ENCODE data around the gene EFL1. TPM values are rescaled to one million over a fixed set of nuclear protein-coding genes. Genes with fewer than 3 reads are reported as not detected.

Gene EFL1
- total RNA-seq, 1 donor: 22.9 TPM

DNA sequence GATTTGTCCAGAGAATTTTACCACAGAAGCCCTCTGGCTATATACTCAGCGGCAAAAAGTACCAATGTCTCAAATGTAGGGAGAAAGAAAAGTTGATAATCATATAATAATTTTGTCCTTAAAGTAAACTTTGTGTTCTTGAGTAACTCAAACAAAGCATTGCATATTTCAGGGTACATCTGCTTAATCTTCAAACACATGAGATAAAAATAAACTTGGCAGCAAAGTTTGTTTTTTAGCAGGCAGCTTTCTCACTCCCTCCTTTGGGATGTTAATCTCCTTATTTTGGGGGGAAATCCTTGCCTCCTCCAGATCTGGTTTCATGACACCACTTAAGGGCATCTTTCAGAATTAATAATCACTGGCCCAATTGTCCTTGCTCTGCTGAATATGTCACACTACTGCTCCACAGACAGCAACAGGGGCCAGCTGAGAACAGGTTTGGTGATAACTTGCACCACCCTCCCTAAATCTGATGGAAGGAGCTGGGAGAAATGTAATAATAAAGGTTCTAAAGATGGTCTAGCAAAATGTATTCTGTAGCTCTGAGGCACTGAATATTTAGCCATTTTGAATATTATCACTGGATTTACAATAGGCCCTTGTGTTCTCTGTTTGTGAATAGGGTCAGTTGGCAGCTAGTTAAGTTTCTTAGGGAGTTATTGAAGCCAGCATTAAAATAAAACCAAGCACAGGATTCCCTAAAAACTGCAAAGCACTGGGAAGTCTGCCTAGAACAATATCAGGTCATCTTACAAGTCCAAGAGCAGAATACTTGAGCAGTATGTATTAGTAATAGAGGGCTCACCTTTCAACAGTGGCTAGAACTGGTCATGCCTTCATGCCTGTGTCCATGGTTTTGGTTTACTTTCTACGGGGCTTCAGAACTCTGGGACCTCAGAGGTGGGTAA lies 79.2 kb downstream of the EFL1 start:
- H3K4me3 ChIP-seq (ENCODE audit: low read depth, low read length): no peak overlapping the region
- TF ChIP-seq, protein P1, sequence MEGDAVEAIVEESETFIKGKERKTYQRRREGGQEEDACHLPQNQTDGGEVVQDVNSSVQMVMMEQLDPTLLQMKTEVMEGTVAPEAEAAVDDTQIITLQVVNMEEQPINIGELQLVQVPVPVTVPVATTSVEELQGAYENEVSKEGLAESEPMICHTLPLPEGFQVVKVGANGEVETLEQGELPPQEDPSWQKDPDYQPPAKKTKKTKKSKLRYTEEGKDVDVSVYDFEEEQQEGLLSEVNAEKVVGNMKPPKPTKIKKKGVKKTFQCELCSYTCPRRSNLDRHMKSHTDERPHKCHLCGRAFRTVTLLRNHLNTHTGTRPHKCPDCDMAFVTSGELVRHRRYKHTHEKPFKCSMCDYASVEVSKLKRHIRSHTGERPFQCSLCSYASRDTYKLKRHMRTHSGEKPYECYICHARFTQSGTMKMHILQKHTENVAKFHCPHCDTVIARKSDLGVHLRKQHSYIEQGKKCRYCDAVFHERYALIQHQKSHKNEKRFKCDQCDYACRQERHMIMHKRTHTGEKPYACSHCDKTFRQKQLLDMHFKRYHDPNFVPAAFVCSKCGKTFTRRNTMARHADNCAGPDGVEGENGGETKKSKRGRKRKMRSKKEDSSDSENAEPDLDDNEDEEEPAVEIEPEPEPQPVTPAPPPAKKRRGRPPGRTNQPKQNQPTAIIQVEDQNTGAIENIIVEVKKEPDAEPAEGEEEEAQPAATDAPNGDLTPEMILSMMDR (IDR thresholded peaks at IDR 0.05; ENCODE audit: insufficient read depth, low read depth, low read length): no peak
- peak; percentile 43 for DNase-seq (ENCODE audit: low read depth)

DNA sequence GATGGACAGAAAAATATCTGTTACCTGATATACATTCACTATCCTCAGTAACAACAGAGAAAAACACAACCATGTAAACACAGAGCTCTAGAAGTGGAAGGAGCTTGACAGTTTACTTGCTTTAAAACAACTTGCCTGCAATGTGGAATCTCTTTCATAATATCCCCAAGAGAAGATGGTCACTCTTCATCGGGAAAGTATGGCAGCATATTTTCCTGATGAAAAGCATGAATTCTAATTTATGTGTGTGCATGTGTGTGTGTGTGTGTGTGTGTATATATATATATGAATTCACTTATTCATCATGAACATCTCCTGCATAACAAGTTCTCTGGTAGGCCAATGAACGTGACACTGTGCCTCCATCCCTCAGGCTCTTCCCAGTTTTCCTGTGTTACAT lies 81.2 kb downstream of the EFL1 start:
- no peak for DNase-seq (ENCODE audit: low read depth)
- TF ChIP-seq, protein P1 (IDR thresholded peaks at IDR 0.05; ENCODE audit: insufficient read depth, low read depth, low read length): no peak
- no peak overlapping the region for H3K4me3 ChIP-seq (ENCODE audit: low read depth, low read length)

DNA sequence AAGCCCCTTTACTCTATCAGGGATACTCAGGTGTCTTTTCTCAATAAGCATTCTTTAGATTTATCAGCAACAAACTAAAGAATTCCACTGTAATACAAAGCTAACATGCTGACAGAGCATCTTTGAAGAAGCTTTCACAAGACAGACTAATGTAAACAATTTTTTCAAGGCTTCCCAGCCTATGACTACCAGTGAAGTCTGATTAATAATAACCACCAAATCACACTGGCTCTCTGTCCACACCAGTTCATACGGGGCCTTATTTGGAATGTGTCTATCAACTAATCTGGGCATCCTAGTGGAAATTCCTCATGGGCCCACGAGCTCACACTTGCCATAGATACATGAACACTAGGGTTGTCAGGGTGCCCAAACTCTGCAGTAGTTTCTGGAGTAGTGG lies 84.5 kb downstream of the EFL1 start:
- TF ChIP-seq, protein P1 (IDR thresholded peaks at IDR 0.05; ENCODE audit: insufficient read depth, low read depth, low read length): no peak
- H3K4me3 ChIP-seq (ENCODE audit: low read depth, low read length): no peak overlapping the region
- peak; percentile 68 for DNase-seq (ENCODE audit: low read depth)

DNA sequence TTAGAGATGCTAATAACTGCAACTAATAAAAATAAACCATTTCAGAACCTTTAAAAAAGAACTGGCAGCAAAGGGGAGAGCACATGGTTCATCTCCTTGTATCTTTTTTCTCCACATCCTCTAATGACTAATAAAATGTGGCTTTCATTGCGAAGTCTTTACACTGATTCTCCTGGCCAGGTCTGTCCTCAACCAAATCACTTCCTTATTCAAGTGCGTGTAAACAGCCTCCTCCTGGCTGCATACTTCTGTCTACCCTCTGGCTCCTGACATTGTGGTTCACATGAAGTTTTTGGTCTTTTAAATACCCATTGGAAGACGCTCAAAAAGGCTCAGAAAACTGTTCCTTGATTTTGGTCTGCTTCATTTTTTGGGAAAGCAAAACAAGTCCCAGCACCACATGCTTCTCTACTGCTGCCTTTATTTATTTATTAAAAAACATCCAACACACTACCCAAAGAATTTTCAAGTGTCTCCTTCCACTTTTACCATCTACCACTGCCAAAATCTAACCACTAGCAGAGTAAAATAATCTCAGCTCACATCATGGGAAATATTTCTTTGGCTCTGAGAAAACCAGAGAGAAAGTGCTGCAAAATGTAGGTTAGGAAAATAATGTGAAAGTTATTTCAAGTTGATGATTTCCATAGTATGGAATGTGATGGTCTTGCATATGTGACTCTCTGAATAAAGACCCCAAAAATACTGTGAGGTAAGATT lies 85.1 kb downstream of the EFL1 start:
- peak; percentile 31 for DNase-seq (ENCODE audit: low read depth)
- H3K4me3 ChIP-seq (ENCODE audit: low read depth, low read length): no peak overlapping the region
- TF ChIP-seq, protein P1 (IDR thresholded peaks at IDR 0.05; ENCODE audit: insufficient read depth, low read depth, low read length): no peak

DNA sequence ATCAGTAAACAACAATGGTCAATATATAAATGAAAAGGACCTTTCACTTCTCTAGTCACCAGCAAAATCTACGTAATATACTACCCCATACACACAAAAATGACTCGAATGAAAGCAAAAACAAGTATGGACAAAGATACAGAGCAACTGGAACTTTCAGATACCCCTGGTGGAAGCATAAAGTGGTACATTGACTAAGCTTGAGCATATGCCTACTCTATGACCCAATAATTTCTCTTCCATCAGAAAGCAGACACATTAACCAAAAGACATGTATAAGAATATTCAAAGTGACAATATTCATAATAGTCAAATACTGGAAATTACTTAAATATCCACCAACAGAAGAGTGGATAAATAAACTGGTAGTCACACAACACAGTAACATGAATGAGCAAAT lies 86.0 kb downstream of the EFL1 start:
- H3K4me3 ChIP-seq (ENCODE audit: low read depth, low read length): no peak overlapping the region
- DNase-seq (ENCODE audit: low read depth): no peak
- TF ChIP-seq, protein P1 (IDR thresholded peaks at IDR 0.05; ENCODE audit: insufficient read depth, low read depth, low read length): no peak

DNA sequence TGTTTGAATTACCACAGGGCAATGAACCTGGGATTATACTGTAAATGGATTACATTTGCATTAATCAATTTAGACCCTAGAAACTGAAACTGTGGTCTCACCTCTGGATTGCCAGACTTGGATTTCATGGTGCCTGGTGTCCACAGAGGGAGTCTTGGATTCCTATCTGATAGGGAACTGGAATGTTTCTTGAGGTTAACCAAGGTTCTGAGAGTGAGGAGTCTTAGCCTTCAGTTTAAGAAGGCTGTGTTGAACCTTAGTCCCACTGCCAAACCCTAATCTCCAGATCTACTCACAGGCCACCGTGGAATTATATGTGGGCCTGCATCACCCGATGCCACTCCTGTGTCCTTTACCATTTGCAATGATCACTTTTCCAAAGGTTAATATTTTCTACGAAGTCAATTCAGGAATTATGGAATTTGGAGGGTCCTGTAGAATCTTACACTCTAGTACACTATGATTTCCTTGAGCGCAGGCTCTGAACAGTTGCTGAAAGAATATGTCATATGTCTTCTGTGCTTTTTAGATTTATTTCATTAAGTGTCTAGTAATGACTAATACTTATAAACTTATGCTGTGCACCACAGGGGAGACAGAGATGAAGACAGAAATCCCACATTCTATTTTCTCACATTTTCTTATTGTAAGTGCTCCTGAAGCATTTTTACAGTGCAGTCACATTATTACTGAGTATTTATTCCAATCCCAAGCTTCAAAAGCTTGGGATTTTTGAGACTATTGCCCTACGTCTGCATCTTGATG lies 87.9 kb downstream of the EFL1 start:
- TF ChIP-seq, protein P1 (IDR thresholded peaks at IDR 0.05; ENCODE audit: insufficient read depth, low read depth, low read length): no peak
- peak; percentile 35 for DNase-seq (ENCODE audit: low read depth)
- H3K4me3 ChIP-seq (ENCODE audit: low read depth, low read length): no peak overlapping the region
